ENCODE results near the gene CUL5. TPM values are rescaled to one million over a fixed set of nuclear protein-coding genes. Genes with fewer than 3 reads are reported as not detected.

CUL5 gene
- total RNA-seq, 2 experiments from 2014 or later, result 18.8 to 39.7 TPM

- Histone ChIP-seq H3K4me1 (ENCODE audit: insufficient read depth, low read length, poor library complexity, severe bottlenecking) (peaks cover 26% of the 10 kb centered on the region), H3K79me2 (ENCODE audit: insufficient read depth, low read depth, low read length) (peaks cover 84% of the 10 kb centered on the region), H3K9me3 (ENCODE audit: low read length) (no peaks in the 10 kb centered on the region), H3K27ac (ENCODE audit: low read depth, low read length, poor library complexity, severe bottlenecking) (no peak overlapping the region), H4K20me1 (ENCODE audit: insufficient read depth, low read length) (peaks cover 39% of the 10 kb centered on the region), H3K4me2 (ENCODE audit: low read length) (peak overlapping the region; percentile 44), H3K9me2 (ENCODE audit: insufficient read depth, low read length) (no peaks in the 10 kb centered on the region), H2AFZ (ENCODE audit: low read length) (no peak overlapping the region), H3K36me3 (ENCODE audit: insufficient read depth, low read length) (peaks cover 33% of the 10 kb centered on the region), H3K4me3 (ENCODE audit: low read depth, low read length, poor library complexity, severe bottlenecking) (no peak overlapping the region)
- no peak for DNase-seq (ENCODE audit: low spot score)
- ChIA-PET POLR2A (interaction anchor here (0.7 to 1.1 kb wide), 5 partner anchors 8 to 407 kb away, joined by 3 to 6 read pairs (median 3); no protein-coding TSS in a partner anchor), CTCF (ENCODE audit: unreplicated experiment) (no interaction called here)
- no TSS peak for BruUV-seq (replicated peaks)
- intact Hi-C loops (cut with micrococcal nuclease; ENCODE audit: unreplicated experiment), result loop anchor here (5.0 kb wide), 1 partner anchor 75 kb away; no protein-coding TSS in a partner anchor
- no peak for TF ChIP-seq EZH2phosphoT487 (IDR thresholded peaks at IDR 0.05; ENCODE audit: borderline replicate concordance, low read depth, low read length)
- TF ChIP-seq CTCF (conservative IDR thresholded peaks at IDR 0.05; ENCODE audit: low read length), result no peak
Observed at GRCh38 chr11:108012139-108012725, 3.5 kb downstream of the CUL5 start.

- TF ChIP-seq EZH2phosphoT487 (IDR thresholded peaks at IDR 0.05; ENCODE audit: borderline replicate concordance, low read depth, low read length) (no peak), CTCF (conservative IDR thresholded peaks at IDR 0.05; ENCODE audit: low read length) (no peak)
- Histone ChIP-seq H3K4me3 (ENCODE audit: low read depth, low read length, poor library complexity, severe bottlenecking) (no peak overlapping the region), H3K9me2 (ENCODE audit: insufficient read depth, low read length) (no peaks in the 10 kb centered on the region), H2AFZ (ENCODE audit: low read length) (no peak overlapping the region), H3K4me2 (ENCODE audit: low read length) (no peak overlapping the region), H3K9me3 (ENCODE audit: low read length) (no peaks in the 10 kb centered on the region), H3K4me1 (ENCODE audit: insufficient read depth, low read length, poor library complexity, severe bottlenecking) (peaks cover 2% of the 10 kb centered on the region), H3K79me2 (ENCODE audit: insufficient read depth, low read depth, low read length) (peaks cover 100% of the 10 kb centered on the region), H3K27ac (ENCODE audit: low read depth, low read length, poor library complexity, severe bottlenecking) (no peak overlapping the region), H3K36me3 (ENCODE audit: insufficient read depth, low read length) (peaks cover 35% of the 10 kb centered on the region), H4K20me1 (ENCODE audit: insufficient read depth, low read length) (peaks cover 27% of the 10 kb centered on the region)
- CTCF ChIA-PET (ENCODE audit: unreplicated experiment), result no interaction called here
- no peak for DNase-seq (ENCODE audit: low spot score)
- POLR2A ChIA-PET, result interaction anchor here (0.7 kb wide), 1 partner anchor 9 kb away, joined by 4 read pairs; no protein-coding TSS in a partner anchor
- intact Hi-C loops (cut with micrococcal nuclease; ENCODE audit: unreplicated experiment), result no loop called here
- no TSS peak for BruUV-seq (replicated peaks)
Observed at GRCh38 chr11:108016647-108017046, 7.9 kb downstream of the CUL5 start.

GRCh38 chr11:108018708-108019107, 10.0 kb downstream of the CUL5 start:
- no TSS peak for BruUV-seq (replicated peaks)
- no peak for DNase-seq (ENCODE audit: low spot score)
- ChIA-PET POLR2A (interaction anchor here (0.6 to 1.0 kb wide), 2 partner anchors 19 to 303 kb away, joined by 3 read pairs; no protein-coding TSS in a partner anchor), CTCF (ENCODE audit: unreplicated experiment) (no interaction called here)
- no peak overlapping the region for H3K4me3 ChIP-seq (ENCODE audit: low read depth, low read length, poor library complexity, severe bottlenecking)
- H4K20me1 ChIP-seq (ENCODE audit: insufficient read depth, low read length), result peaks cover 25% of the 10 kb centered on the region
- H3K4me1 ChIP-seq (ENCODE audit: insufficient read depth, low read length, poor library complexity, severe bottlenecking), result no peaks in the 10 kb centered on the region
- no peaks in the 10 kb centered on the region for H3K9me3 ChIP-seq (ENCODE audit: low read length)
- TF ChIP-seq EZH2phosphoT487 (IDR thresholded peaks at IDR 0.05; ENCODE audit: borderline replicate concordance, low read depth, low read length) (no peak), CTCF (conservative IDR thresholded peaks at IDR 0.05; ENCODE audit: low read length) (no peak)
- 0 out of 2 replicates have a peak, but pooled peaks cover 2% of the 10 kb centered on the region for H3K9me2 ChIP-seq (ENCODE audit: insufficient read depth, low read length)
- peaks cover 29% of the 10 kb centered on the region for H3K36me3 ChIP-seq (ENCODE audit: insufficient read depth, low read length)
- H2AFZ ChIP-seq (ENCODE audit: low read length), result no peak overlapping the region
- intact Hi-C loops (cut with micrococcal nuclease; ENCODE audit: unreplicated experiment), result no loop called here
- H3K79me2 ChIP-seq (ENCODE audit: insufficient read depth, low read depth, low read length), result peaks cover 100% of the 10 kb centered on the region
- no peak overlapping the region for H3K4me2 ChIP-seq (ENCODE audit: low read length)
- H3K27ac ChIP-seq (ENCODE audit: low read depth, low read length, poor library complexity, severe bottlenecking), result no peak overlapping the region
